Testis (tissue), 3 donors: ENCODE data around the gene VIL1. TPM values are rescaled to one million over a fixed set of nuclear protein-coding genes. Genes with fewer than 3 reads are reported as not detected.
A peak's percentile ranks its signal among the peaks of the same experiment; 100 is the strongest.

ENCODE experiments used
- DNase-seq: peaks from one replicate; pipeline ENCODE4 v3.0.0-alpha.2; 2019
- H3K27ac ChIP-seq, 2 donors: fragments of 200-600 bp; sonication (generic); one replicate each; pipeline ENCODE4 v1.5.1; 2019
- H3K27me3 ChIP-seq: fragments of 200-600 bp; sonication (generic); one replicate; pipeline ENCODE4 v1.5.1; 2019
- H3K36me3 ChIP-seq: fragments of 200-600 bp; sonication (generic); one replicate; pipeline ENCODE4 v1.5.1; 2017; ENCODE audit warnings: low read depth; ENCODE audit errors: missing control alignments
- H3K4me1 ChIP-seq: fragments of 200-600 bp; sonication (generic); one replicate; pipeline ENCODE4 v1.5.1; 2019
- H3K4me3 ChIP-seq, 2 donors: fragments of 200-600 bp; sonication (generic); one replicate each; pipeline ENCODE4 v1.5.1; 2017 to 2019
- H3K9me3 ChIP-seq: fragments of 200-600 bp; sonication (generic); one replicate; pipeline ENCODE4 v1.5.1; 2017
- CTCF ChIP-seq, 3 experiments: fragments of 450-650 bp in 2 of 3; fragments of 200-600 bp in 1 of 3; sonication (generic) in 1 of 3; IDR thresholded peaks; one replicate each; pipeline ENCODE4 v1.5.1; 2016 to 2019; ENCODE audit warnings: antibody characterized with exemption in 3 of 3, mild to moderate bottlenecking in 2 of 3, moderate library complexity in 1 of 3
- POLR2A ChIP-seq: fragments of 450-650 bp; IDR thresholded peaks from one replicate; pipeline ENCODE4 v1.6.1; 2017; ENCODE audit warnings: antibody characterized with exemption, mild to moderate bottlenecking, moderate library complexity
- WGBS, 2 donors: methylation state at CpG; one replicate each; pipeline ENCODE4 v1.1.5; 2018; 5-methylcytosine and 5-hydroxymethylcytosine counted together
- intact Hi-C: fragments of 100-400 bp; cut with DNase I; formaldehyde crosslinking; loops from one replicate; pipeline ENCODE4 v1.15.1; 2023; ENCODE audit warnings: low total_unique reads
- polyA plus RNA-seq: library from polyadenylated mRNA; stranded (reverse); fragments of 350-450 nt; fragmentation: Illumina TruSeq; extraction: RNeasy Lipid Tissue Mini Kit (QIAGEN cat#74804); gene quantifications from one replicate; pipeline ENCODE4 v1.2.3, GENCODE V29; 2014; ENCODE audit warnings: low read depth, low replicate concordance; ENCODE audit not compliant: insufficient read depth
- total RNA-seq, 2 donors: library from RNA; depleted of rRNA; stranded (reverse); fragments of >200 nt; gene quantifications; one replicate each; pipeline ENCODE4 v1.2.3, GENCODE V29; 2016

VIL1 gene
- total and polyA plus RNA-seq, 3 donors from 2014 or later: 0.50 to 1.6 (median 0.71) TPM

- no peak for TF ChIP-seq POLR2A
- no peak for DNase-seq
- Histone ChIP-seq H3K27ac (no peak overlapping the region), H3K27me3 (no peaks in the 10 kb centered on the region), H3K9me3 (no peaks in the 10 kb centered on the region), H3K4me3 (no peak overlapping the region), H3K4me1 (peaks cover 4% of the 10 kb centered on the region), H3K36me3 (no peaks in the 10 kb centered on the region)
- intact Hi-C loops: no loop called here
- 87 to 97% methylated on average over 3 to 10 of the region's 10 CpGs for WGBS, 2 donors
These were observed 34.9 kb upstream of the VIL1 start for GRCh38 chr2:218383892-218384519.

DNA sequence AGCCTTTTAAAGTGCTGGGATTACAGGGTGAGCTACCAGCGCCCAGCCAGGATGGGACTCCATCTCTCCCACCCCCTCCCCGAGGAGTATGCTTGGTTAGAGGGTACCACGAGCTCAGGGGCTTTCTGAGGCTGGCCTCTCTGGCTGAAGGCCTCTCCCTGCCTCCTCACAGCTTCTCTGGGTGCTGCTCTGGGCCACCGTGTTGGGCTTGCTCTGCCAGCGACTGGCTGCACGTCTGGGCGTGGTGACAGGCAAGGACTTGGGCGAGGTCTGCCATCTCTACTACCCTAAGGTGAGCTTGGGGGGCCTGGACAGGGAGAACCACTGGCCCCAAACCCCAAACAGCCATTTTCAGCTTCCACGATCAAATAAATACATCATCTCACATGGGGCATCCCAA is 33.9 kb upstream of the VIL1 start:
- no peaks in the 10 kb centered on the region for H3K27me3 ChIP-seq
- H3K4me3 ChIP-seq: no peak overlapping the region
- intact Hi-C loops: no loop called here
- 89 to 92% methylated on average over 8 to 9 of the region's 9 CpGs for WGBS, 2 donors
- no peak for DNase-seq
- TF ChIP-seq POLR2A (no peak), CTCF (IDR thresholded peaks at IDR 0.05) (no peak)
- no peak overlapping the region for H3K27ac ChIP-seq
- H3K36me3 ChIP-seq: no peaks in the 10 kb centered on the region
- H3K9me3 ChIP-seq: no peaks in the 10 kb centered on the region
- H3K4me1 ChIP-seq: peaks cover 4% of the 10 kb centered on the region

DNA sequence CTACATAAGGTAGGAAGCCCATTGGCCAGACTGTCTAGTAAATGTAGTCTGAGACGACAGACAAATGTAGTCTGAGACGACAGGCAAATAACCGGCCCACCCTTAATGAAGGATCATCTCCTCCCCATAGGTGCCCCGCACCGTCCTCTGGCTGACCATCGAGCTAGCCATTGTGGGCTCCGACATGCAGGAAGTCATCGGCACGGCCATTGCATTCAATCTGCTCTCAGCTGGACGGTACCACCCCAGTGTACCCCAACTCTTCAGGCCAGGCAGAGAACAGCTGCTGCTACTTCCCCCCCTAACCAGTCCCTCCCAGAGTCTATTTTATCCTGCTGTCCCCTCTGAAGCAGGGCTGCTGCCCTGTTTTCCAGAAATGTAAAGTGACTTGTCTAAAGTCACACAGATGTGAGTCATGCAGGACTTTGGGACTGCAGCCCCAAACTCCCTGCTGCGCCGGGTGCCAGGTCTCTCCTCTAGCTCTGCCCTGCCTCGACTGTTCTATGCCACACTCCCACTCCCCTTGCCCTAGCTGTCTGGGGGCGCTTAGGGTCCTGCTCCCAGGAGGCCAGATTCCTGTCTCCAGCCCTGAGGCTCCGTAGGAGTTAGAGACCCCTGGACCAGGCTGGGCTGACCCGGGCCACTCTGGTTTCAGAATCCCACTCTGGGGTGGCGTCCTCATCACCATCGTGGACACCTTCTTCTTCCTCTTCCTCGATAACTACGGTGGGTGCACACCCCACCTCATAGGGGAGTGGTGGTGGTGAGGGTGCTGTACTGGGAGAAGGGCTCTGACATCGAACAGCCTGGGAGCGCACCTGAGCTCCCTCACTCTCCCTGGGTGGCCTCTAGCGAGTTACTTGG is 32.2 kb upstream of the VIL1 start:
- no peak overlapping the region for H3K27ac ChIP-seq
- WGBS, 2 donors: 67 to 69% methylated on average over 23 of the region's 23 CpGs
- no peaks in the 10 kb centered on the region for H3K36me3 ChIP-seq
- DNase-seq: no peak
- no peaks in the 10 kb centered on the region for H3K9me3 ChIP-seq
- no peaks in the 10 kb centered on the region for H3K27me3 ChIP-seq
- intact Hi-C loops: no loop called here
- peaks cover 4% of the 10 kb centered on the region for H3K4me1 ChIP-seq
- TF ChIP-seq CTCF (IDR thresholded peaks at IDR 0.05): no peak
- no peak for TF ChIP-seq POLR2A
- H3K4me3 ChIP-seq: no peak overlapping the region

GRCh38 chr2:218387369-218388194 is 31.3 kb upstream of the VIL1 start:
- Histone ChIP-seq H3K27ac (peak overlapping the region in 1 of 2 donors; percentile 17), H3K27me3 (no peaks in the 10 kb centered on the region), H3K36me3 (no peaks in the 10 kb centered on the region), H3K4me3 (peak overlapping the region; percentile 27 to 53), H3K9me3 (no peaks in the 10 kb centered on the region), H3K4me1 (peaks cover 4% of the 10 kb centered on the region)
- 21 to 27% methylated on average over 19 to 38 of the region's 38 CpGs for WGBS, 2 donors
- intact Hi-C loops: no loop called here
- TF ChIP-seq CTCF (IDR thresholded peaks at IDR 0.05): no peak
- no peak for TF ChIP-seq POLR2A
- peak; percentile 58 for DNase-seq
